ENCODE measurements around the gene CHRM2.

The CHRM2 gene

GRCh38 chr7:136964347-136964746 lies 95.9 kb downstream of the CHRM2 start:
- no peak for DNase-seq

- no peak for DNase-seq
These were observed 98.4 kb downstream of the CHRM2 start for GRCh38 chr7:136966825-136967224.

- no peak for DNase-seq
These were observed 101.3 kb downstream of the CHRM2 start for GRCh38 chr7:136969761-136970160.

- DNase-seq, result no peak
These were observed 103.3 kb downstream of the CHRM2 start for GRCh38 chr7:136971776-136972175.

GRCh38 chr7:136976504-136977251 lies 108.2 kb downstream of the CHRM2 start:
- no peak for DNase-seq

- no peak for DNase-seq
These were observed 124.9 kb downstream of the CHRM2 start for GRCh38 chr7:136993377-136993776.

GRCh38 chr7:136997735-136998134 lies 129.3 kb downstream of the CHRM2 start:
- no peak for DNase-seq

- no peak for DNase-seq
These were observed 130.0 kb downstream of the CHRM2 start for GRCh38 chr7:136998495-136998894.

- no peak for DNase-seq
These were observed 132.2 kb downstream of the CHRM2 start for GRCh38 chr7:137000621-137001020.

GRCh38 chr7:137001041-137001440 lies 132.6 kb downstream of the CHRM2 start:
- DNase-seq, result no peak

GRCh38 chr7:137001478-137001877 lies 133.0 kb downstream of the CHRM2 start:
- no peak for DNase-seq

- no peak for DNase-seq
These were observed 134.6 kb downstream of the CHRM2 start for GRCh38 chr7:137003086-137003485.

GRCh38 chr7:137003566-137003965 lies 135.1 kb downstream of the CHRM2 start:
- DNase-seq, result no peak

- no peak for DNase-seq
These were observed 137.4 kb downstream of the CHRM2 start for GRCh38 chr7:137005873-137006272.

- no peak for DNase-seq
These were observed 137.8 kb downstream of the CHRM2 start for GRCh38 chr7:137006293-137006692.

GRCh38 chr7:137007001-137007694 lies 138.7 kb downstream of the CHRM2 start:
- DNase-seq, result no peak

GRCh38 chr7:137009404-137009803 lies 141.0 kb downstream of the CHRM2 start:
- DNase-seq, result no peak

- no peak for DNase-seq
These were observed 146.6 kb downstream of the CHRM2 start for GRCh38 chr7:137015015-137015414.

- DNase-seq, result no peak
These were observed 148.8 kb downstream of the CHRM2 start for GRCh38 chr7:137017221-137017620.

GRCh38 chr7:137018468-137018867 lies 150.0 kb downstream of the CHRM2 start:
- DNase-seq, result no peak

- no peak for DNase-seq
These were observed 151.9 kb downstream of the CHRM2 start for GRCh38 chr7:137020351-137020750.

- DNase-seq, result no peak
These were observed 157.2 kb downstream of the CHRM2 start for GRCh38 chr7:137025469-137026175.

- DNase-seq, result no peak
These were observed 157.7 kb downstream of the CHRM2 start for GRCh38 chr7:137026176-137026500.

- no peak for DNase-seq
These were observed 164.0 kb downstream of the CHRM2 start for GRCh38 chr7:137032436-137032835.

Data from AML-193 (cell line).